Hepatocyte (in vitro differentiated cells): Measurements from ENCODE around the gene EXOC4. TPM values are rescaled to one million over a fixed set of nuclear protein-coding genes. Genes with fewer than 3 reads are reported as not detected.

ENCODE experiments used
- DNase-seq: peaks from one replicate; pipeline ENCODE4 v3.0.0-alpha.2; 2016; ENCODE audit warnings: low spot score
- H2AFZ ChIP-seq: fragments of 200-600 bp; sonication (generic); 2 replicates; pipeline ENCODE4 v1.6.0; 2016; ENCODE audit warnings: antibody characterized with exemption, mild to moderate bottlenecking
- H3K27ac ChIP-seq: fragments of 200-600 bp; sonication (generic); 2 replicates; pipeline ENCODE4 v1.5.1; 2016; ENCODE audit warnings: mild to moderate bottlenecking
- H3K27me3 ChIP-seq: fragments of 200-600 bp; sonication (generic); 2 replicates; pipeline ENCODE4 v1.6.1; 2016
- H3K36me3 ChIP-seq: fragments of 200-600 bp; sonication (generic); replicated peaks from 2 replicates; pipeline ENCODE4 v1.5.1; 2016; ENCODE audit warnings: low read depth; ENCODE audit not compliant: insufficient read depth
- H3K4me1 ChIP-seq: fragments of 200-600 bp; sonication (generic); 2 replicates; pipeline ENCODE4 v1.5.1; 2016; ENCODE audit warnings: mild to moderate bottlenecking, moderate library complexity; ENCODE audit not compliant: insufficient read depth
- H3K4me2 ChIP-seq: fragments of 200-600 bp; sonication (generic); 2 replicates; pipeline ENCODE4 v1.6.0; 2016
- H3K4me3 ChIP-seq: fragments of 200-600 bp; sonication (generic); 2 replicates; pipeline ENCODE4 v1.5.1; 2016; ENCODE audit warnings: mild to moderate bottlenecking
- H3K79me2 ChIP-seq: fragments of 200-600 bp; sonication (generic); 2 replicates; pipeline ENCODE4 v1.6.0; 2017; ENCODE audit warnings: mild to moderate bottlenecking
- H3K9me2 ChIP-seq: fragments of 200-600 bp; sonication (generic); replicated peaks from 2 replicates; pipeline ENCODE4 v1.6.0; 2017; ENCODE audit warnings: mild to moderate bottlenecking; ENCODE audit not compliant: insufficient read depth
- H3K9me3 ChIP-seq: fragments of 200-600 bp; sonication (generic); 2 replicates; pipeline ENCODE4 v1.5.1; 2016; ENCODE audit warnings: low read depth, mild to moderate bottlenecking
- H4K20me1 ChIP-seq: fragments of 200-600 bp; sonication (generic); 2 replicates; pipeline ENCODE4 v1.6.0; 2016; ENCODE audit warnings: mild to moderate bottlenecking; ENCODE audit not compliant: insufficient read depth, poor library complexity, severe bottlenecking
- CTCF ChIP-seq: fragments of 200-600 bp; sonication (generic); IDR thresholded peaks from 2 replicates; pipeline ENCODE4 v1.5.1; 2016; ENCODE audit warnings: antibody characterized with exemption, mild to moderate bottlenecking; ENCODE audit not compliant: poor library complexity
- EZH2 ChIP-seq: fragments of 200-600 bp; sonication (generic); IDR thresholded peaks from 2 replicates; pipeline ENCODE4 v1.6.1; 2016; ENCODE audit warnings: antibody characterized with exemption, mild to moderate bottlenecking, borderline replicate concordance
- EZH2phosphoT487 ChIP-seq: fragments of 200-600 bp; sonication (generic); IDR thresholded peaks from one replicate; pipeline ENCODE4 v1.6.1; 2018; ENCODE audit warnings: antibody characterized with exemption, mild to moderate bottlenecking, low read depth, moderate library complexity; ENCODE audit not compliant: unreplicated experiment, severe bottlenecking
- WGBS: methylation state at CpG from one replicate; pipeline ENCODE4 v1.1.6; 2016; ENCODE audit warnings: low lambda C conversion rate; ENCODE audit errors: missing lambda C conversion rate; 5-methylcytosine and 5-hydroxymethylcytosine counted together
- polyA plus RNA-seq: library from polyadenylated mRNA; unstranded; fragments of >200 nt; fragmentation: Nextera tagmentation; extraction: Ambion mirVana; gene quantifications from 2 replicates; pipeline ENCODE4 v1.2.1, GENCODE V29; 2016
- total RNA-seq: library from RNA; depleted of rRNA; stranded (reverse); fragments of >200 nt; gene quantifications from 2 replicates; pipeline ENCODE4 v1.2.3, GENCODE V29; 2014

The EXOC4 gene
- total and polyA plus RNA-seq, 2 experiments from 2014 or later, result 34.8 to 56.1 TPM

GRCh38 chr7:134104166-134104565, 851.3 kb downstream of the EXOC4 start:
- Histone ChIP-seq H3K79me2 (no peaks in the 10 kb centered on the region), H2AFZ (no peak overlapping the region), H3K36me3 (no peaks in the 10 kb centered on the region), H3K27ac (no peak overlapping the region), H3K9me2 (no peaks in the 10 kb centered on the region), H4K20me1 (no peaks in the 10 kb centered on the region), H3K9me3 (no peaks in the 10 kb centered on the region), H3K4me2 (no peak overlapping the region), H3K4me3 (no peak overlapping the region), H3K27me3 (no peaks in the 10 kb centered on the region), H3K4me1 (no peaks in the 10 kb centered on the region)
- no peak for DNase-seq
- WGBS, result 93% methylated on average over 4 of the region's 4 CpGs
- no peak for TF ChIP-seq CTCF
- no peak for TF ChIP-seq EZH2
- TF ChIP-seq EZH2phosphoT487, result no peak

GRCh38 chr7:134105841-134106240, 853.0 kb downstream of the EXOC4 start:
- H3K27me3 ChIP-seq, result no peaks in the 10 kb centered on the region
- no peak overlapping the region for H3K27ac ChIP-seq
- H3K36me3 ChIP-seq, result no peaks in the 10 kb centered on the region
- no peak for TF ChIP-seq EZH2
- TF ChIP-seq CTCF, result no peak
- TF ChIP-seq EZH2phosphoT487, result no peak
- no peak for DNase-seq
- WGBS, result 84% methylated on average over 5 of the region's 5 CpGs
- no peaks in the 10 kb centered on the region for H4K20me1 ChIP-seq
- no peaks in the 10 kb centered on the region for H3K79me2 ChIP-seq
- H3K4me1 ChIP-seq, result no peaks in the 10 kb centered on the region
- no peaks in the 10 kb centered on the region for H3K9me3 ChIP-seq
- H3K4me2 ChIP-seq, result no peak overlapping the region
- no peak overlapping the region for H2AFZ ChIP-seq
- no peak overlapping the region for H3K4me3 ChIP-seq
- H3K9me2 ChIP-seq, result no peaks in the 10 kb centered on the region

GRCh38 chr7:134108802-134109201, 855.9 kb downstream of the EXOC4 start:
- TF ChIP-seq EZH2phosphoT487 (no peak), EZH2 (no peak), CTCF (no peak)
- H3K36me3 ChIP-seq, result no peaks in the 10 kb centered on the region
- WGBS, result 89% methylated on average over 2 of the region's 2 CpGs
- H3K4me2 ChIP-seq, result no peak overlapping the region
- H3K27ac ChIP-seq, result no peak overlapping the region
- no peak for DNase-seq
- H3K9me2 ChIP-seq, result no peaks in the 10 kb centered on the region
- no peak overlapping the region for H2AFZ ChIP-seq
- no peaks in the 10 kb centered on the region for H3K27me3 ChIP-seq
- H4K20me1 ChIP-seq, result no peaks in the 10 kb centered on the region
- no peaks in the 10 kb centered on the region for H3K9me3 ChIP-seq
- no peaks in the 10 kb centered on the region for H3K79me2 ChIP-seq
- H3K4me3 ChIP-seq, result no peak overlapping the region
- H3K4me1 ChIP-seq, result no peaks in the 10 kb centered on the region

GRCh38 chr7:134113655-134114054, 860.8 kb downstream of the EXOC4 start:
- Histone ChIP-seq H3K27ac (no peak overlapping the region), H3K4me3 (no peak overlapping the region), H4K20me1 (no peaks in the 10 kb centered on the region), H3K27me3 (no peaks in the 10 kb centered on the region), H3K79me2 (no peaks in the 10 kb centered on the region), H2AFZ (no peak overlapping the region), H3K36me3 (no peaks in the 10 kb centered on the region), H3K4me1 (no peaks in the 10 kb centered on the region), H3K9me3 (no peaks in the 10 kb centered on the region), H3K9me2 (no peaks in the 10 kb centered on the region), H3K4me2 (no peak overlapping the region)
- TF ChIP-seq CTCF, result no peak
- no peak for TF ChIP-seq EZH2phosphoT487
- no peak for TF ChIP-seq EZH2
- no peak for DNase-seq
